HCT116 (cell line): ENCODE measurements around the gene UNC93B1. TPM values are rescaled to one million over a fixed set of nuclear protein-coding genes. Genes with fewer than 3 reads are reported as not detected.

Experiments used
- ATAC-seq: fragments of 200-7000 bp; cut with Tn5 transposase; 2 replicates; pipeline ENCODE4 v1.9.1; 2020; ENCODE audit warnings: mild to moderate bottlenecking, moderate library complexity
- BruUV-seq: library from RNA; stranded (reverse); fragments of 400-500 nt; replicated peaks from 2 replicates; lab custom pipeline; 2021; lab: Mats Ljungman, UMichigan
- CTCF ChIA-PET: fragments of 300-600 bp; sonication (Branson Sonifier 250); formaldehyde crosslinking; loops from one replicate; lab custom pipeline; 2021; ENCODE audit warnings: antibody characterized with exemption; lab: Charles Lee
- POLR2A ChIA-PET: fragments of 300-600, 350-600 bp; sonication (Branson Sonifier 250); formaldehyde crosslinking; loops from one replicate; lab custom pipeline; 2021; ENCODE audit warnings: antibody characterized with exemption; lab: Charles Lee
- RAD21 ChIA-PET, 2 experiments: fragments of 300-600 bp; sonication (Branson Sonifier 250); formaldehyde crosslinking; loops; one replicate each; lab custom pipeline; 2023; ENCODE audit warnings: low total read pairs in 2 of 2; ENCODE audit not compliant: uncharacterized antibody in 2 of 2, unreplicated experiment in 2 of 2, low non-redundant PET in 1 of 2; lab: Charles Lee
- DNase-seq: peaks from one replicate; pipeline ENCODE4 v3.0.0-alpha.2; 2010; ENCODE audit warnings: low read depth, low spot score
- H2AFZ ChIP-seq: fragments of 200-600 bp; shearing (Covaris generic), sonication (generic); 2 replicates; pipeline ENCODE4 v1.6.1; 2017; ENCODE audit warnings: low read depth, mixed run types, mixed read lengths, antibody characterized with exemption, low read length; ENCODE audit not compliant: poor library complexity, severe bottlenecking
- H3K27ac ChIP-seq: 2 replicates; pipeline ENCODE4 v1.5.1; 2012; ENCODE audit warnings: low read depth, low read length
- H3K27me3 ChIP-seq: fragments of 200-600 bp; sonication (generic); 2 replicates; pipeline ENCODE4 v1.6.1; 2016; ENCODE audit warnings: mixed run types, low read length, mixed read lengths; ENCODE audit not compliant: insufficient read depth
- H3K36me3 ChIP-seq, 2 experiments: fragments of 200-500 bp in 1 of 2; fragments of 200-600 bp in 1 of 2; sonication (Bioruptor generic) in 1 of 2; sonication (generic) in 1 of 2; 2 replicates each; pipeline versions ENCODE4 v1.5.1 to v1.6.1; 2014 to 2016; ENCODE audit warnings: low read length in 2 of 2, inconsistent platforms in 1 of 2, mixed read lengths in 1 of 2, mixed run types in 1 of 2; ENCODE audit not compliant: insufficient read depth in 2 of 2, control insufficient read depth in 1 of 2
- H3K4me1 ChIP-seq, 2 experiments: fragments of 200-600 bp in 1 of 2; sonication (generic) in 1 of 2; 2 replicates each; pipeline versions ENCODE4 v1.5.1 to v1.6.1; 2012 to 2017; ENCODE audit warnings: low read length in 2 of 2, inconsistent platforms in 1 of 2, mild to moderate bottlenecking in 1 of 2, mixed read lengths in 1 of 2, mixed run types in 1 of 2, moderate library complexity in 1 of 2; ENCODE audit not compliant: insufficient read depth in 2 of 2, control insufficient read depth in 1 of 2
- H3K4me2 ChIP-seq: fragments of 200-600 bp; sonication (generic); 2 replicates; pipeline ENCODE4 v1.6.1; 2017; ENCODE audit warnings: mixed run types, low read length, mixed read lengths
- H3K4me3 ChIP-seq, 2 experiments: fragments of 200-600 bp in 1 of 2; sonication (generic) in 1 of 2; replicated peaks in 1 of 2; 2 replicates each; pipeline ENCODE4 v1.5.1; 2011 to 2016; ENCODE audit warnings: low read length in 2 of 2, control low read depth in 1 of 2, low read depth in 1 of 2, mild to moderate bottlenecking in 1 of 2, mixed read lengths in 1 of 2, mixed run types in 1 of 2
- H3K79me2 ChIP-seq: fragments of 200-600 bp; sonication (generic); 2 replicates; pipeline ENCODE4 v1.6.1; 2017; ENCODE audit warnings: mild to moderate bottlenecking, mixed run types, low read length, moderate library complexity, mixed read lengths; ENCODE audit not compliant: insufficient read depth
- H3K9ac ChIP-seq: fragments of 200-600 bp; sonication (generic); 2 replicates; pipeline ENCODE4 v1.6.1; 2016; ENCODE audit warnings: low read length, mixed read lengths
- H3K9me2 ChIP-seq: fragments of 200-600 bp; sonication (generic), shearing (Covaris generic); 2 replicates; pipeline ENCODE4 v1.6.1; 2017; ENCODE audit warnings: mixed run types, mild to moderate bottlenecking, moderate library complexity; ENCODE audit not compliant: insufficient read depth
- H3K9me3 ChIP-seq, 2 experiments: fragments of 200-500 bp in 1 of 2; fragments of 200-600 bp in 1 of 2; sonication (Bioruptor generic) in 1 of 2; sonication (generic) in 1 of 2; 2 replicates each; pipeline ENCODE4 v1.6.1; 2014 to 2017; ENCODE audit warnings: low read length in 2 of 2, mixed read lengths in 2 of 2, inconsistent platforms in 1 of 2, low read depth in 1 of 2, mild to moderate bottlenecking in 1 of 2, mixed run types in 1 of 2, moderate library complexity in 1 of 2; ENCODE audit not compliant: control insufficient read depth in 1 of 2, insufficient read depth in 1 of 2
- H4K20me1 ChIP-seq: fragments of 200-600 bp; sonication (generic), shearing (Covaris generic); 2 replicates; pipeline ENCODE4 v1.6.1; 2017; ENCODE audit warnings: mixed run types, mild to moderate bottlenecking, moderate library complexity; ENCODE audit not compliant: insufficient read depth
- CTCF ChIP-seq, 3 experiments: fragments of 200-600 bp in 1 of 3; sonication (generic) in 1 of 3; IDR thresholded peaks in 2 of 3; conservative IDR thresholded peaks in 1 of 3; 2 replicates each; pipeline ENCODE4 v1.5.1; 2012 to 2017; ENCODE audit warnings: low read depth in 2 of 3, low read length in 2 of 3, antibody characterized with exemption in 1 of 3, borderline replicate concordance in 1 of 3, control low read depth in 1 of 3, mild to moderate bottlenecking in 1 of 3, mixed read lengths in 1 of 3, mixed run types in 1 of 3, moderate library complexity in 1 of 3; ENCODE audit not compliant: insufficient read depth in 1 of 3
- JUND ChIP-seq: IDR thresholded peaks from 2 replicates; pipeline ENCODE4 v1.6.1; 2012
- POLR2AphosphoS5 ChIP-seq: IDR thresholded peaks from 2 replicates; pipeline ENCODE4 v1.6.1; 2011; ENCODE audit warnings: mild to moderate bottlenecking, low read depth, low read length, moderate library complexity
- intact Hi-C: fragments of 100-400 bp; cut with micrococcal nuclease; formaldehyde crosslinking; loops from 2 replicates; pipeline ENCODE4 v1.10.0; 2022
- total RNA-seq: library from RNA; stranded (reverse); gene quantifications from one replicate; pipeline ENCODE4 v1.2.1, GENCODE V29; 2021; ENCODE audit not compliant: unreplicated experiment

The UNC93B1 gene
- total RNA-seq, 1 experiment from 2014 or later = 72.9 TPM

- Histone ChIP-seq H3K36me3 (no peaks in the 10 kb centered on the region), H4K20me1 (no peaks in the 10 kb centered on the region), H3K27ac (peak overlapping the region; percentile 60; the same call in 1 of the 2 replicates), H3K4me3 (no peak overlapping the region)
- POLR2A ChIA-PET = interaction anchor here (1.1 kb wide), 1 partner anchor 11 kb away, joined by 3 read pairs; the partner anchor contains the start of gene ALDH3B1
- RAD21 ChIA-PET = interaction anchor here in 1 of 2 experiments (2.0 kb wide), 1 partner anchor 11 kb away, joined by 7 read pairs; the partner anchor contains the start of gene ALDH3B1
- no peak for DNase-seq
- TF ChIP-seq POLR2AphosphoS5 (no peak), CTCF (IDR thresholded peaks at IDR 0.05 in 2 of 3, conservative IDR thresholded peaks at IDR 0.05 in 1 of 3; ENCODE audit: borderline replicate concordance in 1 of 3, insufficient read depth in 1 of 3, low read depth in 2 of 3, low read length in 2 of 3) (peak in 2 of 3 experiments; percentile 47 to 50; a peak in 4 of 6 replicates)
- TF ChIP-seq, all 23 proteins: peak for 1
- H3K79me2 ChIP-seq = no peaks in the 10 kb centered on the region
- intact Hi-C loops = no loop called here
- H3K9me3 ChIP-seq = no peaks in the 10 kb centered on the region; a peak in 1 of 4 replicates
- peak overlapping the region; percentile 44 for H3K4me2 ChIP-seq
- no peak overlapping the region for H3K9ac ChIP-seq
- H3K4me1 ChIP-seq = peaks cover 35 to 61% of the 10 kb centered on the region in 2 experiments
- H2AFZ ChIP-seq = no peak overlapping the region
- no TSS peak for BruUV-seq
- CTCF ChIA-PET = interaction anchor here (2.2 kb wide), 1 partner anchor 12 kb away, joined by 9 read pairs; the partner anchor contains the start of gene ALDH3B1
- H3K27me3 ChIP-seq = no peaks in the 10 kb centered on the region
- no peaks in the 10 kb centered on the region for H3K9me2 ChIP-seq
- peak; percentile 49 for ATAC-seq
Measured at GRCh38 chr11:68021167-68021787, 17.4 kb upstream of the UNC93B1 start.

GRCh38 chr11:68020575-68020974, 16.7 kb upstream of the UNC93B1 start:
- no peak overlapping the region for H2AFZ ChIP-seq
- peak overlapping the region; percentile 60 for H3K27ac ChIP-seq
- H3K9me3 ChIP-seq = no peaks in the 10 kb centered on the region; a peak in 1 of 4 replicates
- CTCF ChIA-PET = interaction anchor here (0.5 to 2.2 kb wide), 2 partner anchors 11 to 146 kb away, joined by 3 to 9 read pairs; partner anchors contain the start of gene ALDH3B1
- no peaks in the 10 kb centered on the region for H3K79me2 ChIP-seq
- H3K9me2 ChIP-seq = no peaks in the 10 kb centered on the region
- BruUV-seq = no TSS peak
- peak overlapping the region; percentile 7; the same call in 1 of the 2 replicates for H3K9ac ChIP-seq
- peak overlapping the region; percentile 44 for H3K4me2 ChIP-seq
- H3K4me3 ChIP-seq = no peak overlapping the region
- RAD21 ChIA-PET = interaction anchor here in 1 of 2 experiments (0.8 kb wide), 1 partner anchor 11 kb away, joined by 3 read pairs; the partner anchor contains the start of gene ALDH3B1
- no peaks in the 10 kb centered on the region for H3K36me3 ChIP-seq
- peak in 2 of 3 experiments; percentile 46 to 49; a peak in 4 of 6 replicates for TF ChIP-seq CTCF (IDR thresholded peaks at IDR 0.05 in 2 of 3, conservative IDR thresholded peaks at IDR 0.05 in 1 of 3; ENCODE audit: borderline replicate concordance in 1 of 3, insufficient read depth in 1 of 3, low read depth in 2 of 3, low read length in 2 of 3)
- no peak for TF ChIP-seq JUND
- TF ChIP-seq, all 23 proteins: peak for 1
- peaks cover 38 to 60% of the 10 kb centered on the region in 2 experiments for H3K4me1 ChIP-seq
- intact Hi-C loops = no loop called here
- ATAC-seq (peak; percentile 70), DNase-seq (no peak)
- POLR2A ChIA-PET = no interaction called here
- no peaks in the 10 kb centered on the region for H3K27me3 ChIP-seq
- H4K20me1 ChIP-seq = no peaks in the 10 kb centered on the region
